Tibial artery (tissue), 4 donors: Measurements from ENCODE around the gene PRG2.

ENCODE experiments used
- DNase-seq, 2 donors: peaks; one replicate each; pipeline ENCODE4 v3.0.0-alpha.2; 2019
- H3K27ac ChIP-seq, 2 donors: fragments of 200-600 bp; sonication (generic) in 1 of 2; 1 replicate in 1 of 2; 2 replicates in 1 of 2; pipeline ENCODE4 v1.5.1; 2018 to 2019; ENCODE audit warnings: mild to moderate bottlenecking in 1 of 2
- H3K27me3 ChIP-seq, 2 donors: fragments of 200-600 bp; sonication (generic) in 1 of 2; one replicate each; pipeline versions ENCODE4 v1.5.1 to v1.6.0; 2016 to 2019
- H3K36me3 ChIP-seq, 3 donors: fragments of 200-600 bp; sonication (generic) in 2 of 3; one replicate each; pipeline ENCODE4 v1.5.1; 2016 to 2019; ENCODE audit warnings: mild to moderate bottlenecking in 2 of 3
- H3K4me1 ChIP-seq, 4 donors: fragments of 200-600 bp; sonication (generic) in 2 of 4; 1 replicate in 3 of 4; 2 replicates in 1 of 4; pipeline ENCODE4 v1.5.1; 2016 to 2019
- H3K4me3 ChIP-seq, 2 donors: fragments of 200-600 bp; sonication (generic) in 1 of 2; 1 replicate in 1 of 2; 2 replicates in 1 of 2; pipeline ENCODE4 v1.5.1; 2018 to 2019; ENCODE audit warnings: mild to moderate bottlenecking in 2 of 2
- H3K9me3 ChIP-seq, 3 donors: fragments of 200-600 bp; sonication (generic) in 1 of 3; one replicate each; pipeline ENCODE4 v1.5.1; 2016 to 2019
- intact Hi-C: fragments of 100-400 bp; cut with DNase I; formaldehyde crosslinking; loops from one replicate; pipeline ENCODE4 v1.15.0; 2023; ENCODE audit warnings: low total_unique reads
- TF ChIP-seq, protein P1 (sequence below), 2 experiments: fragments of 200-600 bp in 1 of 2; fragments of 450-650 bp in 1 of 2; IDR thresholded peaks; one replicate each; pipeline ENCODE4 v1.5.1; 2017 to 2019; ENCODE audit warnings: antibody characterized with exemption in 2 of 2, mild to moderate bottlenecking in 1 of 2, moderate library complexity in 1 of 2

Gene PRG2

GRCh38 chr11:57432714-57433163 is 42.3 kb upstream of the PRG2 start:
- no peak for DNase-seq
- H3K27ac ChIP-seq = no peak overlapping the region

GRCh38 chr11:57432149-57432561 is 41.7 kb upstream of the PRG2 start:
- no peak for DNase-seq
- H3K36me3 ChIP-seq = no peaks in the 10 kb centered on the region
- no peak overlapping the region for H3K4me3 ChIP-seq
- peaks cover 0 to 25% (median 12%) of the 10 kb centered on the region in 4 donors for H3K4me1 ChIP-seq
- no peaks in the 10 kb centered on the region for H3K9me3 ChIP-seq
- H3K27ac ChIP-seq = no peak overlapping the region
- intact Hi-C loops = loop anchor here (10.0 kb wide), 1 partner anchor 87 kb away; no protein-coding TSS in a partner anchor
- H3K27me3 ChIP-seq = no peaks in the 10 kb centered on the region
- TF ChIP-seq, protein P1, sequence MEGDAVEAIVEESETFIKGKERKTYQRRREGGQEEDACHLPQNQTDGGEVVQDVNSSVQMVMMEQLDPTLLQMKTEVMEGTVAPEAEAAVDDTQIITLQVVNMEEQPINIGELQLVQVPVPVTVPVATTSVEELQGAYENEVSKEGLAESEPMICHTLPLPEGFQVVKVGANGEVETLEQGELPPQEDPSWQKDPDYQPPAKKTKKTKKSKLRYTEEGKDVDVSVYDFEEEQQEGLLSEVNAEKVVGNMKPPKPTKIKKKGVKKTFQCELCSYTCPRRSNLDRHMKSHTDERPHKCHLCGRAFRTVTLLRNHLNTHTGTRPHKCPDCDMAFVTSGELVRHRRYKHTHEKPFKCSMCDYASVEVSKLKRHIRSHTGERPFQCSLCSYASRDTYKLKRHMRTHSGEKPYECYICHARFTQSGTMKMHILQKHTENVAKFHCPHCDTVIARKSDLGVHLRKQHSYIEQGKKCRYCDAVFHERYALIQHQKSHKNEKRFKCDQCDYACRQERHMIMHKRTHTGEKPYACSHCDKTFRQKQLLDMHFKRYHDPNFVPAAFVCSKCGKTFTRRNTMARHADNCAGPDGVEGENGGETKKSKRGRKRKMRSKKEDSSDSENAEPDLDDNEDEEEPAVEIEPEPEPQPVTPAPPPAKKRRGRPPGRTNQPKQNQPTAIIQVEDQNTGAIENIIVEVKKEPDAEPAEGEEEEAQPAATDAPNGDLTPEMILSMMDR (IDR thresholded peaks at IDR 0.05) = no peak

More at GRCh38 chr11:57432714-57433163, 42.3 kb upstream of the PRG2 start:
- Histone ChIP-seq H3K27me3 (no peaks in the 10 kb centered on the region), H3K36me3 (no peaks in the 10 kb centered on the region), H3K9me3 (no peaks in the 10 kb centered on the region), H3K4me1 (peaks cover 0 to 19% (median 8%) of the 10 kb centered on the region in 4 donors), H3K4me3 (no peak overlapping the region)
- TF ChIP-seq, protein P1 (IDR thresholded peaks at IDR 0.05) = no peak
- intact Hi-C loops = loop anchor here (10.0 kb wide), 1 partner anchor 88 kb away; no protein-coding TSS in a partner anchor

DNA sequence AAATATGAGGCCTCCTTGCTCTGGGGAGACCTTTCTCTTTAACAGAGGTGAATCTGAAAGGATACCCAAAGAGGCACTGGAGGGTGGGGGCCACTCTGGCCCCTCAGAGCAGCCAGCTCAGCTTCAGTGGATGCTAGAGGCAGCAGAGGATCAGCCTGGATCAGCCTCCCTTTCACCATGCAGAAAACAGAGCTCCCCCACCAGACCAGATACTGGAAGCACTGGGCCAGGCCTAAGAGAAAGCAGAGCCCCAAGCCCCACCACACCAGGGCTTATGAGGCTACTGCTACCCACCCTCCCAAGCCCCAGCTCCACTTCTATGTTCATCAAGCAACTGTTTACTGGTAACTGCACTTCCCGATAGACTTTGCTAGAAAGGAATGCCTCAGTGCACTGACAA is 40.5 kb upstream of the PRG2 start:
- Histone ChIP-seq H3K27ac (no peak overlapping the region), H3K4me1 (peaks cover 0 to 37% (median 21%) of the 10 kb centered on the region in 4 donors), H3K9me3 (no peaks in the 10 kb centered on the region), H3K4me3 (no peak overlapping the region), H3K27me3 (no peaks in the 10 kb centered on the region), H3K36me3 (no peaks in the 10 kb centered on the region)
- intact Hi-C loops = loop anchor here (10.0 kb wide), 1 partner anchor 86 kb away; no protein-coding TSS in a partner anchor
- TF ChIP-seq, protein P1 (IDR thresholded peaks at IDR 0.05) = no peak
- DNase-seq = no peak

GRCh38 chr11:57429946-57430345 is 39.5 kb upstream of the PRG2 start:
- intact Hi-C loops = loop anchor here (10.0 kb wide), 1 partner anchor 85 kb away; no protein-coding TSS in a partner anchor
- H3K4me1 ChIP-seq = peaks cover 0 to 45% (median 31%) of the 10 kb centered on the region in 4 donors
- DNase-seq = no peak
- H3K9me3 ChIP-seq = no peaks in the 10 kb centered on the region
- H3K4me3 ChIP-seq = no peak overlapping the region
- no peaks in the 10 kb centered on the region for H3K27me3 ChIP-seq
- H3K36me3 ChIP-seq = no peaks in the 10 kb centered on the region
- TF ChIP-seq, protein P1 (IDR thresholded peaks at IDR 0.05) = no peak
- no peak overlapping the region for H3K27ac ChIP-seq

DNA sequence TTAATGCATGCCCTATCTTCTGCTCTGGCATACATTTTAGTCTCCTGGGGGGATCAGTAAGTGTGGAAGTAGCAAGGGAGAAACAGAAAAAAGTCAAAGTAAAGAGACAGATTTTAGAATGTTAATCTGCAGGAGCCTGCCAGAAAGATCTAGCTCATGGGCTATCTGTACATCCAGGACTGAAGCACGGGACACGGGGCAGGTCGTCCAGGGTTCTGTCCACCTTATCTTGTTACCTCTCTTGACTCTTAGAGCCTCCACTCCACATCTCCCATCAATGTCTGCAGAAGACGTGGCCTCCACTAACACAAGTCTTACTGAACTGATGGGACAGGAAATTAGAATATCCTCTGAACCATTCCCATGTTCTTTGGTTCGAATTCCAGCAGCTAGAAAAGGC is 38.2 kb upstream of the PRG2 start:
- Histone ChIP-seq H3K27me3 (no peaks in the 10 kb centered on the region), H3K4me1 (peaks cover 0 to 49% (median 43%) of the 10 kb centered on the region in 4 donors), H3K36me3 (peaks cover 0 to 7% (median 7%) of the 10 kb centered on the region in 3 donors), H3K27ac (peak overlapping the region; percentile 87 to 90), H3K4me3 (no peak overlapping the region), H3K9me3 (no peaks in the 10 kb centered on the region)
- DNase-seq = no peak
- TF ChIP-seq, protein P1 (IDR thresholded peaks at IDR 0.05) = no peak
- intact Hi-C loops = no loop called here
